HepG2 (cell line): ENCODE measurements around the gene WNK2. TPM values are rescaled to one million over a fixed set of nuclear protein-coding genes. Genes with fewer than 3 reads are reported as not detected.

Experiments
- ATAC-seq: fragments of 200-7000 bp; cut with Tn5 transposase; 3 replicates; pipeline ENCODE4 v1.9.1; 2020; ENCODE audit warnings: mild to moderate bottlenecking, moderate library complexity
- BruUV-seq: library from RNA; stranded (reverse); fragments of 400-500 nt; replicated peaks from 2 replicates; lab custom pipeline; 2021; lab: Mats Ljungman, UMichigan
- CTCF ChIA-PET: fragments of 300-600 bp; formaldehyde crosslinking; extraction: SDS; loops from one replicate; lab custom pipeline; 2021; ENCODE audit warnings: low total read pairs, inconsistent platforms, low intra/inter-chr PET ratio; lab: Yijun Ruan, JAX
- POLR2A ChIA-PET: fragments of 350-600 bp; sonication (Branson Sonifier 250); formaldehyde crosslinking; loops from one replicate; lab custom pipeline; 2020; ENCODE audit warnings: antibody characterized with exemption, inconsistent platforms; lab: Yijun Ruan, JAX
- DNase-seq: peaks from one replicate; pipeline ENCODE4 v3.0.0-alpha.2; 2015; ENCODE audit warnings: low spot score
- FAIRE-seq: peaks from 3 replicates; lab custom pipeline; 2011; peaks lifted over from hg19 to GRCh38; lab: Jason Lieb, UNC
- H2AFZ ChIP-seq: one replicate; pipeline ENCODE4 v1.6.1; 2011; ENCODE audit warnings: low read length, inconsistent platforms
- H3K27ac ChIP-seq: fragments of 300-600 bp; 3 replicates; pipeline ENCODE4 v1.8.0; 2011; ENCODE audit warnings: mixed run types, mild to moderate bottlenecking, mixed read lengths, low read length, inconsistent platforms; ENCODE audit not compliant: insufficient read depth; ENCODE audit errors: extremely low read length
- H3K27me3 ChIP-seq, 2 experiments: fragments of 200-600 bp in 1 of 2; 2 replicates in 1 of 2; 3 replicates in 1 of 2; pipeline versions ENCODE4 v1.6.0 to v1.8.0; 2011; ENCODE audit warnings: low read length in 2 of 2, mild to moderate bottlenecking in 2 of 2, moderate library complexity in 2 of 2, inconsistent platforms in 1 of 2; ENCODE audit not compliant: insufficient read depth in 2 of 2, control insufficient read depth in 1 of 2
- H3K36me3 ChIP-seq, 2 experiments: fragments of 200-600 bp in 1 of 2; replicated peaks in 1 of 2; 2 replicates in 1 of 2; 3 replicates in 1 of 2; pipeline versions ENCODE4 v1.5.1 to v1.8.0; 2011; ENCODE audit warnings: low read length in 2 of 2, inconsistent platforms in 1 of 2; ENCODE audit not compliant: insufficient read depth in 2 of 2, control insufficient read depth in 1 of 2
- H3K4me1 ChIP-seq: 2 replicates; pipeline ENCODE4 v1.5.1; 2012; ENCODE audit warnings: low read length, inconsistent platforms; ENCODE audit not compliant: insufficient read depth
- H3K4me2 ChIP-seq: 2 replicates; pipeline ENCODE4 v1.6.0; 2011; ENCODE audit warnings: low read depth, low read length, inconsistent platforms
- H3K4me3 ChIP-seq, 3 experiments: fragments of 200-600 bp in 1 of 3; sonication (generic), shearing (Covaris generic) in 1 of 3; replicated peaks in 1 of 3; 2 replicates each; pipeline ENCODE4 v1.5.1; 2011 to 2016; ENCODE audit warnings: low read length in 3 of 3, inconsistent platforms in 2 of 3, low read depth in 2 of 3, mild to moderate bottlenecking in 2 of 3, control low read depth in 1 of 3, mixed read lengths in 1 of 3; ENCODE audit not compliant: insufficient read depth in 1 of 3
- H3K79me2 ChIP-seq: one replicate; pipeline ENCODE4 v1.6.1; 2011; ENCODE audit warnings: low read length, inconsistent platforms; ENCODE audit not compliant: insufficient read depth
- H3K9ac ChIP-seq: 2 replicates; pipeline ENCODE4 v1.6.0; 2011; ENCODE audit warnings: mild to moderate bottlenecking, low read depth, low read length, inconsistent platforms; ENCODE audit not compliant: insufficient read depth
- H3K9me3 ChIP-seq: 2 replicates; pipeline ENCODE4 v1.5.1; 2012; ENCODE audit warnings: mild to moderate bottlenecking, low read length
- H4K20me1 ChIP-seq: 2 replicates; pipeline ENCODE4 v1.6.0; 2011; ENCODE audit warnings: inconsistent platforms, mild to moderate bottlenecking, low read length, moderate library complexity; ENCODE audit not compliant: insufficient read depth
- ESRRA ChIP-seq: sonication (generic); formaldehyde crosslinking; IDR thresholded peaks from 2 replicates; pipeline ENCODE4 v1.5.1; 2020; ENCODE audit warnings: mild to moderate bottlenecking, low read depth, missing genetic modification reagents
- GATAD1 ChIP-seq: IDR thresholded peaks from 2 replicates; pipeline ENCODE4 v1.6.1; 2016; ENCODE audit warnings: missing genetic modification reagents, missing compliant biosample characterization
- JARID2 ChIP-seq: sonication (generic); formaldehyde crosslinking; IDR thresholded peaks from 2 replicates; pipeline ENCODE4 v1.8.1; 2023; ENCODE audit warnings: missing genetic modification reagents, inconsistent platforms; ENCODE audit not compliant: insufficient replicate concordance
- KDM5A ChIP-seq: fragments of 200-600 bp; sonication (generic); IDR thresholded peaks from 2 replicates; pipeline ENCODE4 v1.7.0; 2018; ENCODE audit warnings: antibody characterized with exemption, mild to moderate bottlenecking, low read length, borderline replicate concordance
- KMT2B ChIP-seq: IDR thresholded peaks from 2 replicates; pipeline ENCODE4 v1.6.1; 2016; ENCODE audit warnings: missing genetic modification reagents, missing compliant biosample characterization
- MLX ChIP-seq: IDR thresholded peaks from 2 replicates; pipeline ENCODE4 v1.6.1; 2016
- MXD4 ChIP-seq: IDR thresholded peaks from 2 replicates; pipeline ENCODE4 v1.6.1; 2016; ENCODE audit warnings: mild to moderate bottlenecking, missing biosample characterization, missing genetic modification reagents
- NFE2L1 ChIP-seq: sonication (generic); formaldehyde crosslinking; IDR thresholded peaks from 2 replicates; pipeline ENCODE4 v1.4.0; 2020; ENCODE audit warnings: missing genetic modification reagents, mild to moderate bottlenecking, borderline replicate concordance
- PBX2 ChIP-seq: IDR thresholded peaks from 2 replicates; pipeline ENCODE4 v1.6.1; 2016; ENCODE audit warnings: control low read depth
- PHF21A ChIP-seq: sonication (generic); formaldehyde crosslinking; IDR thresholded peaks from 2 replicates; pipeline ENCODE4 v1.5.0; 2020; ENCODE audit warnings: mild to moderate bottlenecking, missing genetic modification reagents
- PREB ChIP-seq: sonication (generic); formaldehyde crosslinking; IDR thresholded peaks from 2 replicates; pipeline ENCODE4 v1.4.0; 2020; ENCODE audit warnings: missing genetic modification reagents
- SRSF1 ChIP-seq: fragments of 200-400 bp; formaldehyde crosslinking; optimal IDR thresholded peaks from 2 replicates; pipeline ENCODE3; 2017; ENCODE audit warnings: mild to moderate bottlenecking, low read depth, low read length, moderate library complexity
- ZFP36 ChIP-seq: fragments of 150-350 bp; IDR thresholded peaks from 2 replicates; pipeline ENCODE4 v1.6.1; 2018; ENCODE audit warnings: borderline replicate concordance, low read length, low read depth; ENCODE audit not compliant: partially characterized antibody
- ZFP62 ChIP-seq: sonication (generic); formaldehyde crosslinking; IDR thresholded peaks from 2 replicates; pipeline ENCODE4 v1.4.0; 2020; ENCODE audit warnings: missing genetic modification reagents
- ZHX1 ChIP-seq: sonication (generic); formaldehyde crosslinking; IDR thresholded peaks from 2 replicates; pipeline ENCODE4 v1.8.1; 2022; ENCODE audit warnings: low read depth, mild to moderate bottlenecking, missing genetic modification reagents
- ZNF883 ChIP-seq: sonication (generic); formaldehyde crosslinking; IDR thresholded peaks from 2 replicates; pipeline ENCODE4 v1.5.1; 2020; ENCODE audit warnings: mild to moderate bottlenecking, missing genetic modification reagents; ENCODE audit errors: not compliant biosample characterization
- ZSCAN5A ChIP-seq: sonication (generic); formaldehyde crosslinking; IDR thresholded peaks from 2 replicates; pipeline ENCODE4 v1.8.0; 2022; ENCODE audit warnings: mild to moderate bottlenecking, missing genetic modification reagents, borderline replicate concordance
- WGBS: methylation state at CpG from one replicate; pipeline ENCODE4 v1.1.6; 2017; ENCODE audit warnings: low lambda C conversion rate; 5-methylcytosine and 5-hydroxymethylcytosine counted together
- in situ Hi-C: cut with HindIII; loops from 2 replicates; pipeline ENCODE4 v1.10.0; 2017; ENCODE audit warnings: low pct_unique_long_range_greater_than_20kb; ENCODE audit not compliant: extremely low pct_ligation_motif_present
- intact Hi-C: fragments of 100-400 bp; cut with micrococcal nuclease; formaldehyde crosslinking; loops from one replicate; pipeline ENCODE4 v1.10.0; 2022; ENCODE audit not compliant: unreplicated experiment
- polyA plus RNA-seq, 8 experiments: library from polyadenylated mRNA; depleted of rRNA in 3 of 8; stranded (reverse) in 7 of 8; unstranded in 1 of 8; fragments of >200 nt; fragmentation: Illumina TruSeq in 4 of 8; extraction: Trizol in 4 of 8; gene quantifications; 2 replicates each; pipeline versions ENCODE4 v1.2.1 to v1.2.3, GENCODE V29; 2011 to 2016; ENCODE audit warnings: low read depth in 4 of 8, missing spikeins in 1 of 8, mixed read lengths in 1 of 8; ENCODE audit not compliant: insufficient read depth in 1 of 8
- total RNA-seq, 5 experiments: library from RNA; depleted of rRNA; stranded (reverse); fragments of >200 nt; fragmentation: Illumina TruSeq; extraction: Trizol; gene quantifications; 2 replicates each; pipeline ENCODE4 v1.2.3, GENCODE V29; 2016; ENCODE audit warnings: low read depth in 1 of 5

WNK2 gene
- total and polyA plus RNA-seq, 2 of the 13 experiments (the other 11 are each of a cell fraction or from before 2014, with no cell fraction given), result 10.5 to 12.0 TPM

GRCh38 chr9:93197670-93198069 lies 13.7 kb downstream of the WNK2 start:
- intact Hi-C loops, result no loop called here
- WGBS, result 63% methylated on average over 7 of the region's 9 CpGs
- POLR2A ChIA-PET, result interaction anchor here (1.1 kb wide), 1 partner anchor 15 kb away, joined by 3 read pairs; no protein-coding TSS in a partner anchor

More at GRCh38 chr9:93197670-93198069, 13.7 kb downstream of the WNK2 start:
- Histone ChIP-seq H3K79me2 (peaks cover 67% of the 10 kb centered on the region), H4K20me1 (no peaks in the 10 kb centered on the region), H3K4me3 (no peak overlapping the region), H3K4me2 (no peak overlapping the region), H3K4me1 (peaks cover 89% of the 10 kb centered on the region), H3K36me3 (0 out of 5 replicates have a peak, but pooled peaks cover 0 to 2% of the 10 kb centered on the region in 2 experiments), H3K9ac (no peak overlapping the region), H3K27me3 (no peaks in the 10 kb centered on the region), H3K27ac (no peak overlapping the region), H3K9me3 (no peaks in the 10 kb centered on the region), H2AFZ (no peak overlapping the region)
- ATAC-seq, result no peak
- FAIRE-seq, result no peak
- DNase-seq, result no peak
- BruUV-seq, result no TSS peak
- TF ChIP-seq ZFP62 (CRISPR knock-in tag) (no peak), ESRRA (CRISPR knock-in tag) (no peak), KMT2B (CRISPR knock-in tag) (no peak), SRSF1 (no peak), NFE2L1 (CRISPR knock-in tag) (no peak), JARID2 (CRISPR knock-in tag) (no peak), GATAD1 (CRISPR knock-in tag) (no peak), MXD4 (CRISPR knock-in tag) (no peak), PREB (no peak), PHF21A (no peak), MLX (CRISPR knock-in tag) (no peak), ZNF883 (no peak), ZSCAN5A (CRISPR knock-in tag) (no peak), ZFP36 (no peak), PBX2 (no peak), KDM5A (no peak), ZHX1 (CRISPR knock-in tag) (no peak)
- in situ Hi-C loops, result no loop called here
- CTCF ChIA-PET, result no interaction called here
